Fibroblast of lung (primary cell): ENCODE data around the gene TP63. TPM values are rescaled to one million over a fixed set of nuclear protein-coding genes. Genes with fewer than 3 reads are reported as not detected.

Source experiments
- DNase-seq, 2 donors: peaks; one replicate each; pipeline versions ENCODE4 v3.0.0 to v3.0.0-alpha.2; 2010; ENCODE audit warnings: low read depth in 2 of 2
- H2AFZ ChIP-seq: 2 replicates; pipeline ENCODE4 v1.5.1; 2012; ENCODE audit warnings: low read length, control low read depth, inconsistent platforms
- H3K27ac ChIP-seq: 2 replicates; pipeline ENCODE4 v1.5.1; 2011; ENCODE audit warnings: low read length, control low read depth; ENCODE audit not compliant: insufficient read depth
- H3K27me3 ChIP-seq: 2 replicates; pipeline ENCODE4 v1.5.1; 2011; ENCODE audit warnings: mild to moderate bottlenecking, low read length; ENCODE audit not compliant: control insufficient read depth, insufficient read depth
- H3K36me3 ChIP-seq: 2 replicates; pipeline ENCODE4 v1.5.1; 2011; ENCODE audit warnings: low read length; ENCODE audit not compliant: control insufficient read depth, insufficient read depth
- H3K4me1 ChIP-seq: 2 replicates; pipeline ENCODE4 v1.5.1; 2011; ENCODE audit warnings: low read length; ENCODE audit not compliant: control insufficient read depth, insufficient read depth; ENCODE audit errors: extremely low read depth
- H3K4me2 ChIP-seq: 2 replicates; pipeline ENCODE4 v1.5.1; 2011; ENCODE audit warnings: low read length, control low read depth; ENCODE audit not compliant: insufficient read depth; ENCODE audit errors: extremely low read depth
- H3K4me3 ChIP-seq, 4 experiments: fragments of 200-600 bp in 1 of 4; sonication (generic) in 1 of 4; replicated peaks in 1 of 4; 2 replicates each; pipeline ENCODE4 v1.5.1; 2011 to 2016; ENCODE audit warnings: low read length in 4 of 4, low read depth in 3 of 4, mild to moderate bottlenecking in 3 of 4, control low read depth in 2 of 4, inconsistent platforms in 1 of 4, mixed read lengths in 1 of 4; ENCODE audit not compliant: insufficient read depth in 1 of 4; ENCODE audit errors: control extremely low read depth in 1 of 4
- H3K79me2 ChIP-seq: 2 replicates; pipeline ENCODE4 v1.5.1; 2012; ENCODE audit warnings: mild to moderate bottlenecking, low read length, inconsistent platforms; ENCODE audit not compliant: control insufficient read depth, insufficient read depth
- H3K9ac ChIP-seq: 2 replicates; pipeline ENCODE4 v1.5.1; 2011; ENCODE audit warnings: mild to moderate bottlenecking, low read length, control low read depth; ENCODE audit not compliant: insufficient read depth
- H3K9me3 ChIP-seq: 2 replicates; pipeline ENCODE4 v1.5.1; 2012; ENCODE audit warnings: low read depth, low read length; ENCODE audit not compliant: control insufficient read depth, insufficient read depth
- H4K20me1 ChIP-seq: 2 replicates; pipeline ENCODE4 v1.5.1; 2011; ENCODE audit warnings: low read length; ENCODE audit not compliant: control insufficient read depth, insufficient read depth; ENCODE audit errors: extremely low read depth
- CTCF ChIP-seq, 2 donors: IDR thresholded peaks in 1 of 2; conservative IDR thresholded peaks in 1 of 2; 1 replicate in 1 of 2; 2 replicates in 1 of 2; pipeline ENCODE4 v1.5.1; 2011 to 2012; ENCODE audit warnings: low read length in 2 of 2, control low read depth in 1 of 2, inconsistent platforms in 1 of 2, low read depth in 1 of 2, mild to moderate bottlenecking in 1 of 2
- EZH2 ChIP-seq: IDR thresholded peaks from 2 replicates; pipeline ENCODE4 v1.5.1; 2012; ENCODE audit warnings: low read length, control low read depth, mild to moderate bottlenecking; ENCODE audit errors: missing control alignments
- polyA plus RNA-seq, 2 donors: library from polyadenylated mRNA; depleted of rRNA in 1 of 2; stranded (reverse) in 1 of 2; unstranded in 1 of 2; fragments of >200 nt; gene quantifications; 2 replicates each; pipeline ENCODE4 v1.2.1, GENCODE V29; 2011 to 2012; ENCODE audit warnings: missing spikeins in 1 of 2
- total RNA-seq: library from RNA; depleted of rRNA; stranded (reverse); fragments of >200 nt; gene quantifications from 2 replicates; pipeline ENCODE4 v1.2.1, GENCODE V29; 2014

TP63 gene
- total and polyA plus RNA-seq, 2 donors (not counting 1 experiment from before 2014, with no cell fraction given), result 0.06 TPM; not detected in 1

GRCh38 chr3:189773056-189773455, 141.9 kb downstream of the TP63 start:
- peak overlapping the region; percentile 21 for H3K4me2 ChIP-seq
- H3K4me1 ChIP-seq, result no peaks in the 10 kb centered on the region
- TF ChIP-seq CTCF (conservative IDR thresholded peaks at IDR 0.05 in 1 of 2, IDR thresholded peaks at IDR 0.05 in 1 of 2; ENCODE audit: low read depth in 1 of 2, low read length in 2 of 2) (no peak), EZH2 (no peak)
- no peaks in the 10 kb centered on the region for H3K79me2 ChIP-seq
- H3K27ac ChIP-seq, result no peak overlapping the region
- no peaks in the 10 kb centered on the region for H4K20me1 ChIP-seq
- no peak overlapping the region for H3K9ac ChIP-seq
- no peaks in the 10 kb centered on the region for H3K36me3 ChIP-seq
- DNase-seq, result peak; percentile 47 to 85
- H3K4me3 ChIP-seq, result no peak overlapping the region
- no peaks in the 10 kb centered on the region for H3K9me3 ChIP-seq
- H2AFZ ChIP-seq, result no peak overlapping the region
- H3K27me3 ChIP-seq, result no peaks in the 10 kb centered on the region

GRCh38 chr3:189776149-189776824, 145.1 kb downstream of the TP63 start:
- no peak overlapping the region for H3K27ac ChIP-seq
- H4K20me1 ChIP-seq, result no peaks in the 10 kb centered on the region
- H3K4me2 ChIP-seq, result no peak overlapping the region
- no peak overlapping the region for H2AFZ ChIP-seq
- no peak for TF ChIP-seq EZH2
- TF ChIP-seq CTCF (conservative IDR thresholded peaks at IDR 0.05 in 1 of 2, IDR thresholded peaks at IDR 0.05 in 1 of 2; ENCODE audit: low read depth in 1 of 2, low read length in 2 of 2), result no peak
- DNase-seq, result no peak
- H3K4me3 ChIP-seq, result no peak overlapping the region
- H3K27me3 ChIP-seq, result no peaks in the 10 kb centered on the region
- no peak overlapping the region for H3K9ac ChIP-seq
- no peaks in the 10 kb centered on the region for H3K4me1 ChIP-seq
- H3K79me2 ChIP-seq, result no peaks in the 10 kb centered on the region
- no peaks in the 10 kb centered on the region for H3K36me3 ChIP-seq
- H3K9me3 ChIP-seq, result no peaks in the 10 kb centered on the region

GRCh38 chr3:189778340-189778950, 147.3 kb downstream of the TP63 start:
- H2AFZ ChIP-seq, result no peak overlapping the region
- H3K36me3 ChIP-seq, result no peaks in the 10 kb centered on the region
- TF ChIP-seq CTCF (conservative IDR thresholded peaks at IDR 0.05 in 1 of 2, IDR thresholded peaks at IDR 0.05 in 1 of 2; ENCODE audit: low read depth in 1 of 2, low read length in 2 of 2) (no peak), EZH2 (no peak)
- H3K4me2 ChIP-seq, result no peak overlapping the region
- H3K4me1 ChIP-seq, result no peaks in the 10 kb centered on the region
- H3K79me2 ChIP-seq, result no peaks in the 10 kb centered on the region
- H3K9me3 ChIP-seq, result no peaks in the 10 kb centered on the region
- no peak overlapping the region for H3K9ac ChIP-seq
- no peak overlapping the region for H3K27ac ChIP-seq
- no peak for DNase-seq
- no peaks in the 10 kb centered on the region for H4K20me1 ChIP-seq
- H3K27me3 ChIP-seq, result no peaks in the 10 kb centered on the region
- no peak overlapping the region for H3K4me3 ChIP-seq
